ENCODE results near the gene ZCCHC3. TPM values are rescaled to one million over a fixed set of nuclear protein-coding genes. Genes with fewer than 3 reads are reported as not detected.

ZCCHC3 gene
- total RNA-seq, 1 experiment from 2014 or later, result 12.1 TPM

DNA sequence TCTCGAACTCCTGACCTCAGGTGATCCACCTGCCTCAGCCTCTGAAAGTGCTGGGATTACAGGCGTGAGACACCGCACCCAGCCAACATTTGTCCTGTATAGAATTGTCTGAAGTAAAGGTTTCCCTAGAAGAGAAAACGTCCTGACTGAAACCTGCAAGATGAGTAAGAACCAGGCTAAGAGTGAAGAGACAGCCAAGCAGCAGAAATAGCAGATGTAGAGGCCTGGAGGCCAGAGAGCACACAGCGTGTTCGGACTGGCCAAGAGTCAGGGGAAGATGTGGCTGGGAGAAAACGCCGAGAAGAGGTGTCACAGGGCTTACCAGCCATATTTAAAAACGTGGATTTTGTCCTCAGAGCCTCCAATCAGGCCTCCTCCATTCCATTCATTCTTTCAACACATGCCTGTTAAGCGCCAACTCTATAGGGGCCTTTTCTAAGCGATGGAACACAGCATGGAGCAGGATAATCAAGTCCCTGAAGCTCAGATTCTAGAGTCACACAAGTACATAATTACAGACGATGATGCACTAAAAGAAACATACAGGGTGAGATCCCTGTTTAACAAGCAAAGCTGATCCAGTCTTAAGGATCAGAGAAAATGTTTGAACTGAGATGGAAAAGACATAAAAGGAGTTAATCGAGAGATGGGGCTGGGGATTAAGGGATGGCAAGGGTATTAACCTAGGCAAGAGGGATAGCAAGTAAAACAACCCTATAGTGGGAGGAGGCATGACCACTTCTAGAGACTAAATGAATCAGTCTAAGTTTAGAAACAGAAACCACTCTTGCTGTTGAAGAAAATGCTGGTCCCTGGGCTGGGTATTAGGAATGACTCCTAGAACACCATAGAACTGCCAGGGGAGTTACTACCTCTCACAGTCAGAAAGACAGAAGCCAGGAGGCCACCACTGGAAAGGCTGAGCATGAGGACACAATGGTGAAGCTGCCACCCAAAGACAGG is 4.8 kb downstream of the ZCCHC3 start:
- no peak overlapping the region for H3K27ac Mint-ChIP-seq (ENCODE audit: low read depth, unreplicated experiment)
- TF ChIP-seq, protein P1, sequence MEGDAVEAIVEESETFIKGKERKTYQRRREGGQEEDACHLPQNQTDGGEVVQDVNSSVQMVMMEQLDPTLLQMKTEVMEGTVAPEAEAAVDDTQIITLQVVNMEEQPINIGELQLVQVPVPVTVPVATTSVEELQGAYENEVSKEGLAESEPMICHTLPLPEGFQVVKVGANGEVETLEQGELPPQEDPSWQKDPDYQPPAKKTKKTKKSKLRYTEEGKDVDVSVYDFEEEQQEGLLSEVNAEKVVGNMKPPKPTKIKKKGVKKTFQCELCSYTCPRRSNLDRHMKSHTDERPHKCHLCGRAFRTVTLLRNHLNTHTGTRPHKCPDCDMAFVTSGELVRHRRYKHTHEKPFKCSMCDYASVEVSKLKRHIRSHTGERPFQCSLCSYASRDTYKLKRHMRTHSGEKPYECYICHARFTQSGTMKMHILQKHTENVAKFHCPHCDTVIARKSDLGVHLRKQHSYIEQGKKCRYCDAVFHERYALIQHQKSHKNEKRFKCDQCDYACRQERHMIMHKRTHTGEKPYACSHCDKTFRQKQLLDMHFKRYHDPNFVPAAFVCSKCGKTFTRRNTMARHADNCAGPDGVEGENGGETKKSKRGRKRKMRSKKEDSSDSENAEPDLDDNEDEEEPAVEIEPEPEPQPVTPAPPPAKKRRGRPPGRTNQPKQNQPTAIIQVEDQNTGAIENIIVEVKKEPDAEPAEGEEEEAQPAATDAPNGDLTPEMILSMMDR (IDR thresholded peaks at IDR 0.05; ENCODE audit: unreplicated experiment), result no peak
- no peak overlapping the region for H3K4me3 Mint-ChIP-seq (ENCODE audit: unreplicated experiment)
- no TSS peak for BruUV-seq (replicated peaks)
- peaks cover 11% of the 10 kb centered on the region for H3K36me3 Mint-ChIP-seq (ENCODE audit: insufficient read depth, unreplicated experiment)
- H3K27me3 Mint-ChIP-seq (ENCODE audit: insufficient read depth, unreplicated experiment), result no peaks in the 10 kb centered on the region
- ChIA-PET POLR2A (interaction anchor here (0.6 to 1.3 kb wide), 2 partner anchors 10 to 11 kb away, joined by 3 to 8 read pairs; no protein-coding TSS in a partner anchor), CTCF (interaction anchor here (0.6 to 4.2 kb wide), 5 partner anchors 7 to 53 kb away, joined by 3 to 18 read pairs (median 4); partner anchors contain the start of gene SOX12)
- H3K4me1 Mint-ChIP-seq (ENCODE audit: insufficient read depth, unreplicated experiment), result peaks cover 27% of the 10 kb centered on the region
- H3K9me3 Mint-ChIP-seq (ENCODE audit: unreplicated experiment), result no peaks in the 10 kb centered on the region
- DNase-seq (ENCODE audit: unreplicated experiment), result no peak
- intact Hi-C loops (cut with micrococcal nuclease), result no loop called here

DNA sequence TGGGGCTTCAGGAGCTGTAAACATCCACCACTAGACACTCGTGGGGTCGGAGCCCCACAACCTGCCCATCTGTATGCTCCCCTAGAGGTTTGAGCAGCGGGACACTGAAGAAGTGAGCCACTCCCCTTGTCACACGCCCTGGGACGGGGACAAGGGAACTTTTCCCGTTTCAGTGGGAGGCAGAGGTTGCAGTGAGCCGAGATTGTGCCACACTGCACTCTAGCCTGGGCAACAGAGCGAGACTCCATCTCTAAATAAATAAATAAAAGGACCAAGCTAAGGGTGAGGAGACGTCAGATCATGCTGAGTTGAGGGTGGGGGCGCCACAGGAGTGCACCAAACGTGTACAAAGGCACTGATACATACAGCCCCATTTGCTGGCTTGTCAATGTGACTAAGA is 8.4 kb downstream of the ZCCHC3 start:
- Mint-ChIP-seq H3K4me3 (ENCODE audit: unreplicated experiment) (no peak overlapping the region), H3K27me3 (ENCODE audit: insufficient read depth, unreplicated experiment) (no peaks in the 10 kb centered on the region), H3K27ac (ENCODE audit: low read depth, unreplicated experiment) (no peak overlapping the region), H3K4me1 (ENCODE audit: insufficient read depth, unreplicated experiment) (peaks cover 31% of the 10 kb centered on the region), H3K9me3 (ENCODE audit: unreplicated experiment) (no peaks in the 10 kb centered on the region), H3K36me3 (ENCODE audit: insufficient read depth, unreplicated experiment) (no peaks in the 10 kb centered on the region)
- TF ChIP-seq, protein P1 (IDR thresholded peaks at IDR 0.05; ENCODE audit: unreplicated experiment), result no peak
- POLR2A ChIA-PET, result no interaction called here
- no TSS peak for BruUV-seq (replicated peaks)
- CTCF ChIA-PET, result interaction anchor here (0.5 to 0.7 kb wide), 3 partner anchors 25 to 1600 kb away, joined by 3 read pairs; no protein-coding TSS in a partner anchor
- DNase-seq (ENCODE audit: unreplicated experiment), result no peak
- intact Hi-C loops (cut with micrococcal nuclease), result no loop called here

DNA sequence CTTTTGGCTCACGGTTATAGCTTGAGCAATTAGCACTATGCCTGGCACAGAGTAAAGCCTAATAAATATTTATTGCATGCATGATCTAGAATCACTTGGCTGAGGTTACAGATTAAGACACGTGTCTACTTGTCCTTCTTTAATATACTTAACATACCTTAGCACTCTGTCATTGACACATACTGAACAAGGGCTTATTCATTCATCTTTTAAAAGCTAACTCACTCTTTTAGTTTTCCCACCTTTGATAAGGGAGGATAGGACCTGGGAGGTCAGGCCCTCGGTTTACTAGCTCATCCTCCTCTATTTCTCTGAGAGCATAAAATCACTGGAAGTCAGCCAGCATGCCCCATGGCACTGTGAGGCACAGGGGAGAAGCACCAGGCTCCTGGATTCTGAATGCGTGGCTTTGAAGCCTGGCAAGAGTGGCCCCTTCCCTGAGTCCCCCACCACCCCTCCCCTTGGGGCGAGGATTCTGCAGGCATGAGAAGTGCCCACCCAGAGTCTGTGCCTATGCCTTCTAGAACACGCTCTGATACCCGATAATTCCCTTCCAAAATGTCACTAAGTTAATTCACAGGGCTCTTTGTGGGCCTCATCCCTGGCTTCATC is 11.2 kb downstream of the ZCCHC3 start:
- peak; percentile 15 for DNase-seq (ENCODE audit: unreplicated experiment)
- Mint-ChIP-seq H3K36me3 (ENCODE audit: insufficient read depth, unreplicated experiment) (no peaks in the 10 kb centered on the region), H3K27me3 (ENCODE audit: insufficient read depth, unreplicated experiment) (no peaks in the 10 kb centered on the region), H3K4me3 (ENCODE audit: unreplicated experiment) (no peak overlapping the region), H3K4me1 (ENCODE audit: insufficient read depth, unreplicated experiment) (peaks cover 18% of the 10 kb centered on the region), H3K9me3 (ENCODE audit: unreplicated experiment) (no peaks in the 10 kb centered on the region), H3K27ac (ENCODE audit: low read depth, unreplicated experiment) (no peak overlapping the region)
- ChIA-PET POLR2A (interaction anchor here (0.7 to 6.2 kb wide), 3 partner anchors 10 to 16 kb away, joined by 5 to 60 read pairs (median 46); partner anchors contain the start of genes SOX12 and ZCCHC3), CTCF (interaction anchor here (0.5 to 1.1 kb wide), 5 partner anchors 8 to 267 kb away, joined by 3 to 5 read pairs (median 3); no protein-coding TSS in a partner anchor)
- TF ChIP-seq, protein P1 (IDR thresholded peaks at IDR 0.05; ENCODE audit: unreplicated experiment), result no peak
- no TSS peak for BruUV-seq (replicated peaks)
- intact Hi-C loops (cut with micrococcal nuclease), result no loop called here

All from MCF 10A (cell line).